Measurements from ENCODE around the gene COL8A1.
"Not testable (repeated sequence)": the region's sequence is repeated elsewhere in the genome, so short reads cannot be mapped to it uniquely, and the experiment has no call there.

COL8A1 gene

GRCh38 chr3:99638167-99638948, at the start of gene COL8A1:
COL8A1 (plus strand) TSS chr3:99638594; CDS start chr3:99790683, 152,089 bp downstream.
- DNase-seq (ENCODE audit: low spot score) = no peak

- not testable (repeated sequence) for DNase-seq (ENCODE audit: low spot score)
Measured at GRCh38 chr3:99589168-99589567, 49.2 kb upstream of the COL8A1 start.

GRCh38 chr3:99599894-99600293, 38.5 kb upstream of the COL8A1 start:
- DNase-seq (ENCODE audit: low spot score) = no peak

GRCh38 chr3:99601515-99601914, 36.9 kb upstream of the COL8A1 start:
- DNase-seq (ENCODE audit: low spot score) = no peak

GRCh38 chr3:99602183-99602582, 36.2 kb upstream of the COL8A1 start:
- no peak for DNase-seq (ENCODE audit: low spot score)

- no peak for DNase-seq (ENCODE audit: low spot score)
Measured at GRCh38 chr3:99607151-99607550, 31.2 kb upstream of the COL8A1 start.

- DNase-seq (ENCODE audit: low spot score) = no peak
Measured at GRCh38 chr3:99614768-99615167, 23.6 kb upstream of the COL8A1 start.

- DNase-seq (ENCODE audit: low spot score) = no peak
Measured at GRCh38 chr3:99620077-99620767, 18.2 kb upstream of the COL8A1 start.

GRCh38 chr3:99620976-99621375, 17.4 kb upstream of the COL8A1 start:
- no peak for DNase-seq (ENCODE audit: low spot score)

- no peak for DNase-seq (ENCODE audit: low spot score)
Measured at GRCh38 chr3:99624496-99625236, 13.7 kb upstream of the COL8A1 start.

GRCh38 chr3:99625237-99625622, 13.2 kb upstream of the COL8A1 start:
- no peak for DNase-seq (ENCODE audit: low spot score)

GRCh38 chr3:99625643-99626416, 12.6 kb upstream of the COL8A1 start:
- DNase-seq (ENCODE audit: low spot score) = no peak

GRCh38 chr3:99626417-99626788, 12.0 kb upstream of the COL8A1 start:
- DNase-seq (ENCODE audit: low spot score) = no peak

GRCh38 chr3:99627062-99627826, 11.2 kb upstream of the COL8A1 start:
- no peak for DNase-seq (ENCODE audit: low spot score)

- no peak for DNase-seq (ENCODE audit: low spot score)
Measured at GRCh38 chr3:99630815-99631214, 7.6 kb upstream of the COL8A1 start.

- DNase-seq (ENCODE audit: low spot score) = no peak
Measured at GRCh38 chr3:99633887-99634558, 4.4 kb upstream of the COL8A1 start.

GRCh38 chr3:99634881-99635280, 3.5 kb upstream of the COL8A1 start:
- DNase-seq (ENCODE audit: low spot score) = no peak

- DNase-seq (ENCODE audit: low spot score) = no peak
Measured at GRCh38 chr3:99635348-99635747, 3.0 kb upstream of the COL8A1 start.

- DNase-seq (ENCODE audit: low spot score) = no peak
Measured at GRCh38 chr3:99637016-99637367, 1.4 kb upstream of the COL8A1 start.

- DNase-seq (ENCODE audit: low spot score) = no peak
Measured at GRCh38 chr3:99637368-99638111, 854 bp upstream of the COL8A1 start.
